Neural cell (in vitro differentiated cells): ENCODE measurements around the gene XYLT2.

ENCODE experiments used
- EP300 ChIP-seq: fragments of 450-650 bp; conservative IDR thresholded peaks from 2 replicates; pipeline ENCODE4 v1.6.1; 2014; ENCODE audit warnings: antibody characterized with exemption, mild to moderate bottlenecking, moderate library complexity; ENCODE audit not compliant: poor library complexity, severe bottlenecking
- EZH2 ChIP-seq: fragments of 200-600, 300-800 bp; shearing (Covaris generic), sonication (generic); IDR thresholded peaks from 2 replicates; pipeline ENCODE4 v1.6.1; 2014; ENCODE audit warnings: antibody characterized with exemption, low read length, borderline replicate concordance, mild to moderate bottlenecking; ENCODE audit not compliant: insufficient read depth, poor library complexity, severe bottlenecking
- MXI1 ChIP-seq: fragments of 450-650 bp; conservative IDR thresholded peaks from 2 replicates; pipeline ENCODE4 v1.6.1; 2014; ENCODE audit warnings: antibody characterized with exemption, mild to moderate bottlenecking; ENCODE audit not compliant: poor library complexity, severe bottlenecking
- POLR2AphosphoS5 ChIP-seq: IDR thresholded peaks from 2 replicates; pipeline ENCODE4 v1.6.1; 2012
- RAD21 ChIP-seq: fragments of 450-650 bp; conservative IDR thresholded peaks from 2 replicates; pipeline ENCODE4 v1.6.1; 2014; ENCODE audit warnings: antibody characterized with exemption, mild to moderate bottlenecking, moderate library complexity
- TAF1 ChIP-seq: IDR thresholded peaks from 2 replicates; pipeline ENCODE4 v1.6.1; 2012; ENCODE audit warnings: low read depth
- TF ChIP-seq, protein P1 (sequence below): fragments of 450-650 bp; IDR thresholded peaks from 2 replicates; pipeline ENCODE4 v1.5.1; 2014; ENCODE audit warnings: antibody characterized with exemption, mild to moderate bottlenecking, moderate library complexity; ENCODE audit not compliant: poor library complexity, severe bottlenecking
- TF ChIP-seq, protein P2 (sequence below): IDR thresholded peaks from 2 replicates; pipeline ENCODE4 v1.6.1; 2012; ENCODE audit warnings: borderline replicate concordance

DNA sequence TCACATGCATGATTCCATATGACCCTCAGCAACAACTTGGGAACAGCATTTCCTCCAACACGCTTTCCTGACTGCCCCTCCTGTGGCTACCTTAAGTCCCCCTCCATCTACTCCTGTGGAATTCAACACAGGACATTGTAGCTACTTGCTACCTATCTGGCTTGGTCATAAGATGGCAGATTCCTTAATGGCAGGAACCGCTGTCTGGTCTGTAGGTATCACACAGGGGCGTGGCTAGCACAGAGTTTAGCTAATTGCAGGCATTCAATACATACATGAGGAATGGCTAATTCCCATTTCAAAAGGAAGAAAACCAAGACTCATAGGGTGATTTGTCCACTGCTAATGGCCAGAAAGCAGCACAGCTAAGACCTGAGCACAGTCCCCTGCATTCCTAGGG, 42.8 kb downstream of the XYLT2 start:
- TF ChIP-seq, protein P1, sequence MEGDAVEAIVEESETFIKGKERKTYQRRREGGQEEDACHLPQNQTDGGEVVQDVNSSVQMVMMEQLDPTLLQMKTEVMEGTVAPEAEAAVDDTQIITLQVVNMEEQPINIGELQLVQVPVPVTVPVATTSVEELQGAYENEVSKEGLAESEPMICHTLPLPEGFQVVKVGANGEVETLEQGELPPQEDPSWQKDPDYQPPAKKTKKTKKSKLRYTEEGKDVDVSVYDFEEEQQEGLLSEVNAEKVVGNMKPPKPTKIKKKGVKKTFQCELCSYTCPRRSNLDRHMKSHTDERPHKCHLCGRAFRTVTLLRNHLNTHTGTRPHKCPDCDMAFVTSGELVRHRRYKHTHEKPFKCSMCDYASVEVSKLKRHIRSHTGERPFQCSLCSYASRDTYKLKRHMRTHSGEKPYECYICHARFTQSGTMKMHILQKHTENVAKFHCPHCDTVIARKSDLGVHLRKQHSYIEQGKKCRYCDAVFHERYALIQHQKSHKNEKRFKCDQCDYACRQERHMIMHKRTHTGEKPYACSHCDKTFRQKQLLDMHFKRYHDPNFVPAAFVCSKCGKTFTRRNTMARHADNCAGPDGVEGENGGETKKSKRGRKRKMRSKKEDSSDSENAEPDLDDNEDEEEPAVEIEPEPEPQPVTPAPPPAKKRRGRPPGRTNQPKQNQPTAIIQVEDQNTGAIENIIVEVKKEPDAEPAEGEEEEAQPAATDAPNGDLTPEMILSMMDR: no peak
- TF ChIP-seq EP300 (no peak), POLR2AphosphoS5 (no peak), EZH2 (no peak), MXI1 (no peak), RAD21 (no peak), TAF1 (no peak)
- TF ChIP-seq, protein P2, sequence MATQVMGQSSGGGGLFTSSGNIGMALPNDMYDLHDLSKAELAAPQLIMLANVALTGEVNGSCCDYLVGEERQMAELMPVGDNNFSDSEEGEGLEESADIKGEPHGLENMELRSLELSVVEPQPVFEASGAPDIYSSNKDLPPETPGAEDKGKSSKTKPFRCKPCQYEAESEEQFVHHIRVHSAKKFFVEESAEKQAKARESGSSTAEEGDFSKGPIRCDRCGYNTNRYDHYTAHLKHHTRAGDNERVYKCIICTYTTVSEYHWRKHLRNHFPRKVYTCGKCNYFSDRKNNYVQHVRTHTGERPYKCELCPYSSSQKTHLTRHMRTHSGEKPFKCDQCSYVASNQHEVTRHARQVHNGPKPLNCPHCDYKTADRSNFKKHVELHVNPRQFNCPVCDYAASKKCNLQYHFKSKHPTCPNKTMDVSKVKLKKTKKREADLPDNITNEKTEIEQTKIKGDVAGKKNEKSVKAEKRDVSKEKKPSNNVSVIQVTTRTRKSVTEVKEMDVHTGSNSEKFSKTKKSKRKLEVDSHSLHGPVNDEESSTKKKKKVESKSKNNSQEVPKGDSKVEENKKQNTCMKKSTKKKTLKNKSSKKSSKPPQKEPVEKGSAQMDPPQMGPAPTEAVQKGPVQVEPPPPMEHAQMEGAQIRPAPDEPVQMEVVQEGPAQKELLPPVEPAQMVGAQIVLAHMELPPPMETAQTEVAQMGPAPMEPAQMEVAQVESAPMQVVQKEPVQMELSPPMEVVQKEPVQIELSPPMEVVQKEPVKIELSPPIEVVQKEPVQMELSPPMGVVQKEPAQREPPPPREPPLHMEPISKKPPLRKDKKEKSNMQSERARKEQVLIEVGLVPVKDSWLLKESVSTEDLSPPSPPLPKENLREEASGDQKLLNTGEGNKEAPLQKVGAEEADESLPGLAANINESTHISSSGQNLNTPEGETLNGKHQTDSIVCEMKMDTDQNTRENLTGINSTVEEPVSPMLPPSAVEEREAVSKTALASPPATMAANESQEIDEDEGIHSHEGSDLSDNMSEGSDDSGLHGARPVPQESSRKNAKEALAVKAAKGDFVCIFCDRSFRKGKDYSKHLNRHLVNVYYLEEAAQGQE: no peak
